IMR-90 (cell line): ENCODE results near the gene SCN8A. TPM values are rescaled to one million over a fixed set of nuclear protein-coding genes. Genes with fewer than 3 reads are reported as not detected.
A peak's percentile ranks its signal among the peaks of the same experiment; 100 is the strongest.

Source experiments
- ATAC-seq: fragments of 200-7000 bp; cut with Tn5 transposase; 2 replicates; pipeline ENCODE4 v1.9.1; 2020; ENCODE audit warnings: low read depth, mild to moderate bottlenecking, moderate library complexity
- Bru-seq: library from RNA; stranded (reverse); fragments of 400-500 nt; gene quantifications from one replicate; lab custom pipeline; 2021; lab: Mats Ljungman, UMichigan
- BruChase-seq, 2 experiments: library from RNA; stranded (reverse); fragments of 400-500 nt; gene quantifications; one replicate each; lab custom pipeline; 2021; lab: Mats Ljungman, UMichigan
- BruUV-seq: library from RNA; stranded (reverse); fragments of 400-500 nt; replicated peaks from 2 replicates; lab custom pipeline; 2021; lab: Mats Ljungman, UMichigan
- CTCF ChIA-PET: fragments of 300-600 bp; formaldehyde crosslinking; extraction: SDS; loops from one replicate; lab custom pipeline; 2021; ENCODE audit warnings: antibody characterized with exemption; lab: Yijun Ruan, JAX
- POLR2A ChIA-PET: fragments of 300-600 bp; sonication (Branson Sonifier 250); formaldehyde crosslinking; loops from one replicate; lab custom pipeline; 2022; ENCODE audit warnings: antibody characterized with exemption; ENCODE audit not compliant: unreplicated experiment; lab: Charles Lee
- DNase-seq: peaks from one replicate; pipeline ENCODE4 v3.0.0; 2013
- H2AFZ ChIP-seq: replicated peaks from 2 replicates; pipeline ENCODE3; 2013; ENCODE audit warnings: low read length, mild to moderate bottlenecking; ENCODE audit not compliant: poor library complexity
- H2AK5ac ChIP-seq: 2 replicates; pipeline ENCODE4 v1.6.1; 2013; ENCODE audit warnings: low read depth, low read length, inconsistent platforms
- H2AK9ac ChIP-seq: replicated peaks from 2 replicates; pipeline ENCODE3; 2013; ENCODE audit warnings: mild to moderate bottlenecking, low read depth, low read length, moderate library complexity; ENCODE audit not compliant: poor library complexity
- H2BK120ac ChIP-seq: 2 replicates; pipeline ENCODE4 v1.6.1; 2013; ENCODE audit warnings: low read depth, low read length, inconsistent platforms
- H2BK15ac ChIP-seq: 3 replicates; pipeline ENCODE4 v1.6.1; 2013; ENCODE audit warnings: low read depth, low read length, inconsistent platforms
- H2BK20ac ChIP-seq: 2 replicates; pipeline ENCODE4 v1.6.1; 2013; ENCODE audit warnings: low read depth, mild to moderate bottlenecking, inconsistent platforms, low read length, moderate library complexity
- H2BK5ac ChIP-seq: 2 replicates; pipeline ENCODE4 v1.6.1; 2013; ENCODE audit warnings: mild to moderate bottlenecking, low read depth, low read length, inconsistent platforms; ENCODE audit not compliant: poor library complexity, severe bottlenecking
- H3K14ac ChIP-seq: replicated peaks from 2 replicates; pipeline ENCODE4 v1.6.1; 2013; ENCODE audit warnings: low read depth, low read length, inconsistent platforms
- H3K18ac ChIP-seq: 2 replicates; pipeline ENCODE4 v1.6.1; 2013; ENCODE audit warnings: low read depth, low read length, control low read depth
- H3K23ac ChIP-seq: 2 replicates; pipeline ENCODE4 v1.6.1; 2013; ENCODE audit warnings: low read depth, low read length, inconsistent platforms
- H3K27ac ChIP-seq: 2 replicates; pipeline ENCODE4 v1.5.1; 2013; ENCODE audit warnings: mild to moderate bottlenecking, control low read depth, low read length; ENCODE audit not compliant: insufficient read depth
- H3K27me3 ChIP-seq: 2 replicates; pipeline ENCODE4 v1.6.1; 2013; ENCODE audit warnings: low read length; ENCODE audit not compliant: control insufficient read depth, insufficient read depth
- H3K36me3 ChIP-seq: 2 replicates; pipeline ENCODE4 v1.6.1; 2013; ENCODE audit warnings: low read length, mixed read lengths; ENCODE audit not compliant: control insufficient read depth, insufficient read depth
- H3K4ac ChIP-seq: 2 replicates; pipeline ENCODE4 v1.6.1; 2013; ENCODE audit warnings: low read depth, low read length, inconsistent platforms
- H3K4me1 ChIP-seq: 2 replicates; pipeline ENCODE4 v1.6.1; 2013; ENCODE audit warnings: low read length, mixed read lengths; ENCODE audit not compliant: control insufficient read depth, insufficient read depth
- H3K4me2 ChIP-seq: 2 replicates; pipeline ENCODE4 v1.6.1; 2013; ENCODE audit warnings: low read depth, mild to moderate bottlenecking, control low read depth, low read length, moderate library complexity
- H3K4me3 ChIP-seq: 2 replicates; pipeline ENCODE4 v1.5.1; 2013; ENCODE audit warnings: low read depth, mild to moderate bottlenecking, control low read depth, low read length, moderate library complexity; ENCODE audit not compliant: insufficient read depth
- H3K56ac ChIP-seq: 2 replicates; pipeline ENCODE4 v1.6.1; 2013; ENCODE audit warnings: low read length, inconsistent platforms; ENCODE audit not compliant: insufficient read depth; ENCODE audit errors: extremely low read depth
- H3K79me1 ChIP-seq, 2 experiments: 2 replicates each; pipeline ENCODE4 v1.6.1; 2013; ENCODE audit warnings: low read length in 2 of 2, inconsistent platforms in 1 of 2, low read depth in 1 of 2
- H3K9ac ChIP-seq: 2 replicates; pipeline ENCODE4 v1.6.1; 2013; ENCODE audit warnings: low read depth, low read length, control low read depth
- H3K9me1 ChIP-seq: 2 replicates; pipeline ENCODE4 v1.6.1; 2013; ENCODE audit warnings: low read length, inconsistent platforms; ENCODE audit not compliant: insufficient read depth
- H3K9me3 ChIP-seq: 2 replicates; pipeline ENCODE4 v1.6.1; 2013; ENCODE audit warnings: low read length; ENCODE audit not compliant: control insufficient read depth, insufficient read depth
- H4K20me1 ChIP-seq: 2 replicates; pipeline ENCODE4 v1.6.1; 2013; ENCODE audit warnings: low read length, inconsistent platforms; ENCODE audit not compliant: insufficient read depth
- H4K5ac ChIP-seq: 2 replicates; pipeline ENCODE4 v1.6.1; 2013; ENCODE audit warnings: mild to moderate bottlenecking, low read depth, low read length, control low read depth
- H4K8ac ChIP-seq, 2 experiments: 2 replicates each; pipeline ENCODE4 v1.6.1; 2013; ENCODE audit warnings: low read depth in 2 of 2, low read length in 2 of 2, control low read depth in 1 of 2, inconsistent platforms in 1 of 2
- H4K91ac ChIP-seq: 2 replicates; pipeline ENCODE4 v1.6.1; 2013; ENCODE audit warnings: low read depth, low read length, inconsistent platforms; ENCODE audit not compliant: insufficient read depth
- BHLHE40 ChIP-seq: fragments of 150-350 bp; IDR thresholded peaks from 2 replicates; pipeline ENCODE4 v1.6.1; 2016; ENCODE audit warnings: mild to moderate bottlenecking, low read depth, low read length
- CEBPB ChIP-seq: IDR thresholded peaks from 2 replicates; pipeline ENCODE4 v1.6.1; 2012; ENCODE audit warnings: low read depth, low read length, improper control_type of control experiment
- CHD1 ChIP-seq: IDR thresholded peaks from 2 replicates; pipeline ENCODE4 v1.6.1; 2012; ENCODE audit warnings: low read depth, low read length, improper control_type of control experiment
- CTCF ChIP-seq: conservative IDR thresholded peaks from 2 replicates; pipeline ENCODE4 v1.5.1; 2012; ENCODE audit warnings: mild to moderate bottlenecking, low read depth, low read length, improper control_type of control experiment
- FOS ChIP-seq: fragments of 150-350 bp; IDR thresholded peaks from 2 replicates; pipeline ENCODE4 v1.6.1; 2016; ENCODE audit warnings: low read depth, low read length
- MAZ ChIP-seq: IDR thresholded peaks from 2 replicates; pipeline ENCODE4 v1.6.1; 2012; ENCODE audit warnings: low read depth, mild to moderate bottlenecking, low read length, improper control_type of control experiment, moderate library complexity, borderline replicate concordance
- NFE2L2 ChIP-seq: fragments of 150-350 bp; IDR thresholded peaks from 2 replicates; pipeline ENCODE4 v1.6.1; 2016; ENCODE audit warnings: low read depth, mild to moderate bottlenecking, low read length
- POLR2A ChIP-seq: IDR thresholded peaks from 2 replicates; pipeline ENCODE4 v1.6.1; 2012; ENCODE audit warnings: mild to moderate bottlenecking, low read depth, low read length
- RAD21 ChIP-seq: IDR thresholded peaks from 2 replicates; pipeline ENCODE4 v1.6.1; 2012; ENCODE audit warnings: low read length, improper control_type of control experiment
- RCOR1 ChIP-seq: IDR thresholded peaks from 2 replicates; pipeline ENCODE4 v1.6.1; 2012; ENCODE audit warnings: mild to moderate bottlenecking, low read length, improper control_type of control experiment; ENCODE audit not compliant: insufficient replicate concordance
- RFX5 ChIP-seq: IDR thresholded peaks from 2 replicates; pipeline ENCODE4 v1.8.0; 2012; ENCODE audit warnings: low read depth, mild to moderate bottlenecking, low read length, moderate library complexity
- SMC3 ChIP-seq: fragments of 150-350 bp; IDR thresholded peaks from 2 replicates; pipeline ENCODE4 v1.6.1; 2016; ENCODE audit warnings: low read depth, mild to moderate bottlenecking, antibody characterized with exemption, low read length, moderate library complexity
- USF2 ChIP-seq: fragments of 150-350 bp; IDR thresholded peaks from 2 replicates; pipeline ENCODE4 v1.6.1; 2017; ENCODE audit warnings: mild to moderate bottlenecking, antibody characterized with exemption, low read length, low read depth
- WGBS, 2 experiments: methylation state at CpG; one replicate each; pipeline versions ENCODE4 v1.1.5 to v1.1.7; 2013; ENCODE audit warnings: missing lambda C conversion rate in 2 of 2; ENCODE audit not compliant: insufficient read length in 1 of 2; ENCODE audit errors: extremely low coverage in 2 of 2; 5-methylcytosine and 5-hydroxymethylcytosine counted together
- dilution Hi-C: fragments of 300-500 bp; cut with HindIII; formaldehyde crosslinking; loops from one replicate; pipeline ENCODE4 v1.14.3; 2018; ENCODE audit warnings: low sequenced_read_pairs; ENCODE audit not compliant: unreplicated experiment
- in situ Hi-C: fragments of 300-500 bp; cut with MboI; formaldehyde crosslinking; loops from 3 replicates; pipeline ENCODE4 v1.14.3; 2019; ENCODE audit warnings: low sequenced_read_pairs, inconsistent platforms, mixed read lengths
- intact Hi-C: fragments of 100-400 bp; cut with micrococcal nuclease; formaldehyde crosslinking; loops from 2 replicates; pipeline ENCODE4 v1.10.0; 2022
- long read RNA-seq: library from polyadenylated mRNA; unstranded; transcript quantifications from one replicate; pipeline ENCODE4 v2.0.0, GENCODE V29; 2021; ENCODE audit not compliant: unreplicated experiment
- polyA plus RNA-seq, 3 experiments: library from polyadenylated mRNA; depleted of rRNA; stranded (reverse); fragments of >200 nt; gene quantifications; 2 replicates each; pipeline ENCODE4 v1.2.3, GENCODE V29; 2012; ENCODE audit warnings: low replicate concordance in 1 of 3
- total RNA-seq: library from RNA; depleted of rRNA; stranded (reverse); fragments of >200 nt; gene quantifications from 2 replicates; pipeline ENCODE4 v1.2.3, GENCODE V29; 2012; rRNA removed

Gene SCN8A
- total RNA-seq (14.7 and 19.7 TPM in 2 replicates), polyA plus RNA-seq (2012; rRNA removed) (6.1 and 6.9 TPM in 2 replicates), Bru-seq, nascent RNA (percentile 83 among the genes with signal in this experiment), BruChase-seq, experiment 1, labeled RNA remaining after a 6-hour chase (percentile 70 among the genes with signal in this experiment), BruChase-seq, experiment 2, labeled RNA remaining after a 2-hour chase (percentile 79 among the genes with signal in this experiment)
- polyA plus RNA-seq (2012; cell fraction: cytosol; rRNA removed) = 2.1 and 2.6 TPM in 2 replicates
- polyA plus RNA-seq (2012; cell fraction: nucleus; rRNA removed; ENCODE audit: low replicate concordance) = 16.1 and 41.1 TPM in 2 replicates
- long read RNA-seq, partial matches to known transcripts = 0 of 4 reads
- long read RNA-seq, other reads (novel, unspliced or antisense) = 4 of 4 reads

- peak within 1 kb of the TSS; percentile 69 for H3K4me3 ChIP-seq
- BruUV-seq = no TSS peak
- peak within 1 kb of the TSS; percentile 93 for H2BK120ac ChIP-seq
- ATAC-seq (peak; percentile 81), DNase-seq (peak; percentile 56)
- no peaks in the 10 kb centered on the region; the same call in 1 of the 2 replicates for H3K4me1 ChIP-seq
- H2BK5ac ChIP-seq = peak within 1 kb of the TSS; percentile 71
- peak within 1 kb of the TSS; percentile 92 for H3K4ac ChIP-seq
- peak within 1 kb of the TSS; percentile 94 for H2AK5ac ChIP-seq
- no peaks in the 10 kb centered on the region for H3K9me3 ChIP-seq
- H3K9me1 ChIP-seq = peaks cover 4% of the 10 kb centered on the region; the same call in 1 of the 2 replicates
- peaks cover 5 to 50% of the 10 kb centered on the region in 2 experiments; a peak in 3 of 4 replicates for H3K79me1 ChIP-seq
- intact Hi-C loops (loop anchor here (2.0 to 5.0 kb wide), 2 partner anchors 166 to 221 kb away; partner anchors contain the start of gene SLC4A8), dilution Hi-C loops (no loop called here), in situ Hi-C loops (no loop called here)
- H4K20me1 ChIP-seq = peaks cover 33% of the 10 kb centered on the region; the same call in 1 of the 2 replicates
- POLR2A ChIA-PET = no interaction called here
- peak within 1 kb of the TSS; percentile 67; the same call in 1 of the 2 replicates for H4K5ac ChIP-seq
- H3K9ac ChIP-seq = peak within 1 kb of the TSS; percentile 54
- peak within 1 kb of the TSS; percentile 98 for H2AK9ac ChIP-seq
- peak within 1 kb of the TSS; percentile 96 for H3K4me2 ChIP-seq
- peak within 1 kb of the TSS; percentile 36 to 70; a peak in 2 of 4 replicates for H4K8ac ChIP-seq
- peak within 1 kb of the TSS; percentile 95 for H2AFZ ChIP-seq
- no peaks in the 10 kb centered on the region for H3K27me3 ChIP-seq
- peak within 1 kb of the TSS; percentile 88 for H4K91ac ChIP-seq
- peak within 1 kb of the TSS; percentile 68 for H3K27ac ChIP-seq
- H3K56ac ChIP-seq = peak within 1 kb of the TSS; percentile 62; the same call in 1 of the 2 replicates
- peak within 1 kb of the TSS; percentile 46 for H3K18ac ChIP-seq
- peak within 1 kb of the TSS; percentile 93 for H2BK20ac ChIP-seq
- peak within 1 kb of the TSS; percentile 88 for H3K23ac ChIP-seq
- H2BK15ac ChIP-seq = no peak within 1 kb of the TSS; the same call in 2 of the 3 replicates
- no peaks in the 10 kb centered on the region for H3K36me3 ChIP-seq
- WGBS, 2 experiments = 1% methylated on average over 33 of the region's 91 CpGs; no CpG with 5 or more reads in 1 of the 2 experiments
- CTCF ChIA-PET = no interaction called here
- peak within 1 kb of the TSS; percentile 89 for H3K14ac ChIP-seq
- TF ChIP-seq BHLHE40 (no peak), NFE2L2 (no peak), CHD1 (no peak), RFX5 (no peak), POLR2A (no peak), FOS (no peak), CTCF (no peak), RAD21 (no peak; the same call in 1 of the 2 replicates), CEBPB (no peak), SMC3 (no peak), RCOR1 (no peak), MAZ (no peak), USF2 (no peak)
Observed at GRCh38 chr12:51591016-51591901, at the start of gene SCN8A. TSS of gene SCN8A (plus strand) at chr12:51591233. CDS start at chr12:51662818, 71,585 bp downstream.
